ENCODE measurements around the gene TOMT.

GRCh38 chr11:72103754-72104167, 2.0 kb upstream of the TOMT start:
- TF ChIP-seq EZH2phosphoT487 (IDR thresholded peaks at IDR 0.05; ENCODE audit: insufficient read depth, low read depth), result no peak
- TF ChIP-seq EZH2 (IDR thresholded peaks at IDR 0.05; ENCODE audit: insufficient read depth, poor library complexity, severe bottlenecking), result no peak

Data from GM23248 (cell line).